ENCODE measurements around the gene PNPLA4.

PNPLA4 gene
- total RNA-seq: 1.9 reads per million, percentile 2 among the genes with 10 or more reads in this experiment

- DNase-seq: peak; percentile 74
Measured at GRCh38 chrX:7927259-7928167, at the start of gene PNPLA4. PNPLA4 (minus strand) TSS chrX:7927413; CDS start chrX:7926119, 1,294 bp downstream.

- DNase-seq: no peak
Measured at GRCh38 chrX:7972586-7972985, 45.4 kb upstream of the PNPLA4 start.

- DNase-seq: no peak
Measured at GRCh38 chrX:7970428-7970827, 43.2 kb upstream of the PNPLA4 start.

- no peak for DNase-seq
Measured at GRCh38 chrX:7965436-7965835, 38.2 kb upstream of the PNPLA4 start.

- no peak for DNase-seq
Measured at GRCh38 chrX:7960246-7960645, 33.0 kb upstream of the PNPLA4 start.

GRCh38 chrX:7953446-7953845 lies 26.2 kb upstream of the PNPLA4 start:
- DNase-seq: no peak

GRCh38 chrX:7950865-7951264 lies 23.7 kb upstream of the PNPLA4 start:
- no peak for DNase-seq

- no peak for DNase-seq
Measured at GRCh38 chrX:7948483-7948882, 21.3 kb upstream of the PNPLA4 start.

- DNase-seq: no peak
Measured at GRCh38 chrX:7946960-7947359, 19.7 kb upstream of the PNPLA4 start.

- no peak for DNase-seq
Measured at GRCh38 chrX:7943600-7944245, 16.5 kb upstream of the PNPLA4 start.

GRCh38 chrX:7941390-7942042 lies 14.3 kb upstream of the PNPLA4 start:
- no peak for DNase-seq

- no peak for DNase-seq
Measured at GRCh38 chrX:7934026-7934425, 6.8 kb upstream of the PNPLA4 start.

GRCh38 chrX:7926914-7927258 lies 327 bp downstream of the PNPLA4 start:
- no peak for DNase-seq

- DNase-seq: no peak
Measured at GRCh38 chrX:7926501-7926900, 712 bp downstream of the PNPLA4 start.

GRCh38 chrX:7925867-7926472 lies 1.2 kb downstream of the PNPLA4 start:
- peak; percentile 47 for DNase-seq

- no peak for DNase-seq
Measured at GRCh38 chrX:7921750-7922149, 5.5 kb downstream of the PNPLA4 start.

GRCh38 chrX:7908821-7909220 lies 18.4 kb downstream of the PNPLA4 start:
- DNase-seq: no peak

- no peak for DNase-seq
Measured at GRCh38 chrX:7904562-7904961, 22.7 kb downstream of the PNPLA4 start.

- DNase-seq: no peak
Measured at GRCh38 chrX:7891928-7892327, 35.3 kb downstream of the PNPLA4 start.

- no peak for DNase-seq
Measured at GRCh38 chrX:7889680-7890079, 37.5 kb downstream of the PNPLA4 start.

- DNase-seq: no peak
Measured at GRCh38 chrX:7889135-7889534, 38.1 kb downstream of the PNPLA4 start.

GRCh38 chrX:7876957-7877356 lies 50.3 kb downstream of the PNPLA4 start:
- DNase-seq: no peak

GRCh38 chrX:7872042-7872441 lies 55.2 kb downstream of the PNPLA4 start:
- DNase-seq: no peak

All from effector CD4-positive, alpha-beta T cell (primary cell).